Hepatocyte (in vitro differentiated cells): ENCODE results near the gene NCAPG2.
"Not testable (repeated sequence)": the region's sequence is repeated elsewhere in the genome, so short reads cannot be mapped to it uniquely, and the experiment has no call there.

Source experiments
- CTCF ChIP-seq: fragments of 200-600 bp; sonication (generic); IDR thresholded peaks from 2 replicates; pipeline ENCODE4 v1.5.1; 2016; ENCODE audit warnings: antibody characterized with exemption, mild to moderate bottlenecking; ENCODE audit not compliant: poor library complexity
- EZH2 ChIP-seq: fragments of 200-600 bp; sonication (generic); IDR thresholded peaks from 2 replicates; pipeline ENCODE4 v1.6.1; 2016; ENCODE audit warnings: antibody characterized with exemption, mild to moderate bottlenecking, borderline replicate concordance
- EZH2phosphoT487 ChIP-seq: fragments of 200-600 bp; sonication (generic); IDR thresholded peaks from one replicate; pipeline ENCODE4 v1.6.1; 2018; ENCODE audit warnings: antibody characterized with exemption, mild to moderate bottlenecking, low read depth, moderate library complexity; ENCODE audit not compliant: unreplicated experiment, severe bottlenecking

- not testable (repeated sequence) for TF ChIP-seq CTCF, EZH2, EZH2phosphoT487
Measured at GRCh38 chr7:158697597-158697996, 7.0 kb downstream of the NCAPG2 start.
